A204.1 (cell line): ENCODE results near the gene ZNF280A.

Experiments used
- FAIRE-seq: peaks from 2 replicates; lab custom pipeline; 2012; peaks lifted over from hg19 to GRCh38; lab: Jason Lieb, UNC

The ZNF280A gene, protein sequence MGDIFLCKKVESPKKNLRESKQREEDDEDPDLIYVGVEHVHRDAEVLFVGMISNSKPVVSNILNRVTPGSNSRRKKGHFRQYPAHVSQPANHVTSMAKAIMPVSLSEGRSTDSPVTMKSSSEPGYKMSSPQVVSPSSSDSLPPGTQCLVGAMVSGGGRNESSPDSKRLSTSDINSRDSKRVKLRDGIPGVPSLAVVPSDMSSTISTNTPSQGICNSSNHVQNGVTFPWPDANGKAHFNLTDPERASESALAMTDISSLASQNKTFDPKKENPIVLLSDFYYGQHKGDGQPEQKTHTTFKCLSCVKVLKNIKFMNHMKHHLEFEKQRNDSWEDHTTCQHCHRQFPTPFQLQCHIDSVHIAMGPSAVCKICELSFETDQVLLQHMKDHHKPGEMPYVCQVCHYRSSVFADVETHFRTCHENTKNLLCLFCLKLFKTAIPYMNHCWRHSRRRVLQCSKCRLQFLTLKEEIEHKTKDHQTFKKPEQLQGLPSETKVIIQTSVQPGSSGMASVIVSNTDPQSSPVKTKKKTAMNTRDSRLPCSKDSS

GRCh38 chr22:22520020-22520656, at the start of gene ZNF280A:
ZNF280A (minus strand) TSS chr22:22520270; CDS start chr22:22515630, 4,640 bp downstream.
- no peak for FAIRE-seq

GRCh38 chr22:22569218-22569617, 49.1 kb upstream of the ZNF280A start:
- FAIRE-seq, result no peak

DNA sequence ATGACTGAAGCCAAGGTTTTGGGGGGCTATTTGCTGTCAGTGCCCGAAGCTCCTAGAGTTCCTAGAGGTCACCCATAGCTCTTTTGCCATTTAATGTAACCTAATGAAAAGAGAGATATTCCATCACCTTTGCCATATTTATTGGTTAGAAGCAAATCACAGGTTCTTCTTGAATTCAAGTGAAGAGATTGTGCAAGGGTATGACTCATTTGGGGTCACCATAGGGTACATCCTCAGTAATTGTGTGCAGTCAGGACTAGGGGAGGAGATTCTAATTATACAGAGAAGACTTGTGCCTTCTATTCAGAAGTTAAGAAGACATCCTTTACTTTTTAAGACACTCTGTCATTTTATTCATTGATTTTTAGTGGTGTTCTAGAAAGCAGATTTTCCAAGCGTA, 45.9 kb upstream of the ZNF280A start:
- FAIRE-seq, result no peak

- no peak for FAIRE-seq
These were observed 39.0 kb upstream of the ZNF280A start, which contains the start of gene PRAME for GRCh38 chr22:22558972-22559603. PRAME (minus strand) TSS chr22:22559265; CDS start chr22:22556832, 2,433 bp downstream.

- FAIRE-seq, result no peak
These were observed 38.3 kb upstream of the ZNF280A start for GRCh38 chr22:22558071-22558971.

DNA sequence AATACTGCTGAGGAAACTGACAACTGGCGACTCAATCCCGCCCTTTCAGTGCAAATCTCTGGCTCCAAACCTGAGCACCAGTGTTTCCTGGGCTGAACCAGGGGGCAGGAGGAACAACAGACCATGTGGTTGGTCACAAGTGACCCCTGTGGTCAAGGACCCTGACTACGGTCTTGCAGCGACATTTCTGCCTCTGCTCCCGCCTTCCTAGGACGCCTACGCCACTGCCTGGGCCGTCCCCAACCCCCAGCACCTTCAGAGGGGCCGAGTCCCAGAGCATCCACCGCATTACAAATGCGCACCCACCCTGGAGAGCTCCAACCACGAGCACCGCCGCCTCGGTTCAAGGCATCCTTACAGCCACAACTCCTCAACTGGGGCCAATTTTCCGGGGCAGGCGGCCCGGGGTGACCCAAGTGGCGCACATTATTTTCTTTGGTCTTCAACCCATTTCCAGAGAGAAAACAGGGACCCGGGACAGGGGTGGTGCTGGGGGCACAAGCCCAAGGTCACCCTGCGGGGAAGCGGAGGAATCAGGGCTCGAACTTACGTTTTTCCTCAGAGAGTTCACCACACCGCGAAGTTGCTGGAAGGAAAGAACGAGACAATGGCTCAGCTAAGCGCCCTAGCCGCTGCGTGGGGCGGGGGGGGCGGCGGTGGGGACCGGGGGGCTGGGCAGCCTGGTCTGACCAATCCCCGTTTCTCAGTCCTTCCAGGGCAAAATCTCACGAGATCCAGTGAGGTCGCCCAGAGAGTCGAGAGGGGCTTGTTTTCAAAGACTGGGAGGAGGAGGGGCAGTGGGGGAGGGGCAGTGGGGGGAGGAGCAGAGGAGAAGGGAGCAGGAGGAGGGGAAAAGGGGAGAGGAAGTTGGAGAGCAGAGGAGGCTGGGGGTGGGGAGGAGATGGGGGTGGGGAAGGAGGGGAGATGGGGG, 37.2 kb upstream of the ZNF280A start:
- FAIRE-seq, result no peak

- FAIRE-seq, result no peak
These were observed 36.5 kb upstream of the ZNF280A start for GRCh38 chr22:22556578-22556977.

DNA sequence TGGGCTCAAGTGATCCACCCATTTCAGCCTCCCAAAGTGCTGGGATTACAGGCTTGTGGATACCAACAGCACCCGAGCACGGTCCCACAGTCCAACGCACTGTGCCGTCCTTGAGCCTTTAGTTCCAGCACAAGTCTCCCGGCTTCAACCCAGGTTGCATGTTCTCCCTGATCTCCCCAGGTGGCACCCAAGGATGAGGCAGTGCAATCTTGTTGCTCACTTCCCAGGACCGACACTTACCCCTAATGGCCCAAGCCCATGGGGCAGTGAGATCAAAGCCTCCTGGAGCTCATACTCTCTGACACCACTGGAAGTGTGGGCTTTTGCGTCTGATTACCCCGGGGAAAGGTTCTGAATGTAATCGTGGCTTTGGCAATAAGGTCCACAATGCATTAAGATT, 35.5 kb upstream of the ZNF280A start:
- FAIRE-seq, result no peak

- no peak for FAIRE-seq
These were observed 34.7 kb upstream of the ZNF280A start for GRCh38 chr22:22554587-22555284.

DNA sequence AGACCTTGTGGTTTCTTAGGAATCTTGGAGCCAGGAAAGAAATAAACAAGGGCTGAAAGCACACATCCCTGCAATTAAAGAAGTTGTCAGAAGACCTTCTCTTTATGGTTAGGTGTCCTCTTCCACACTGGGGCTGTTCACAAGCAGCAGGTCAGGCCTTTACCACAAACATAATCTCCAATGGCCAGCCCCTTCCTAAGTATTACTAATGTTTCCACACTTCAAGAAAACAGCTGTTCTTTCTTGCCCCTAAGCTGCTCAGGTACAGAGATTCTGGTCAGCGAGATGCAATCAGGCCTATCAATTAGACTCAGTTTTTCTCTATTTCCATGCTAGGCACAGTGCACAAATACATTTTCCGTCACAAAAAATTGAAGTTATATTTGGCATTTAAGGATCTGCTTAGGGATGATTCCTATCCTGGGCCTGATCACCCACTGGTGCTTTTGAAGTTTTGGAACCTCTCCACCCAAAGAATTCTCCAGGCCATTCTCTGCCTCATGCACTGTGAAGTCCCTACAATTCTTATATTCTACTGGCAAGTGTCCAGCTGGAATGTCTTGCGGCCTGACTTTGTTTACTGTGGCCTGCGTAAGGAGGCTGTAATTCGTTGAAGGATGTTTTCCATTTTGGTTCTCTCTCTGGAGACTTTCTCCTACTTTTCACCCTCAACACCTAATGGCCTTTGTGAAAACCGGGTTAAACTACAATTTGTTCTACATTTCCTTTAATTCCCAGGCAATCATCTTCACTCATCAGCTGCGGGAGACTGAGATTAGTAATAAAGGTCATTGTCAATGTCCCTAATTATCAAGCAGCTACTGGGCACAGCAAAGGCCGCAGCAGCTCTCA, 33.9 kb upstream of the ZNF280A start:
- FAIRE-seq, result no peak

DNA sequence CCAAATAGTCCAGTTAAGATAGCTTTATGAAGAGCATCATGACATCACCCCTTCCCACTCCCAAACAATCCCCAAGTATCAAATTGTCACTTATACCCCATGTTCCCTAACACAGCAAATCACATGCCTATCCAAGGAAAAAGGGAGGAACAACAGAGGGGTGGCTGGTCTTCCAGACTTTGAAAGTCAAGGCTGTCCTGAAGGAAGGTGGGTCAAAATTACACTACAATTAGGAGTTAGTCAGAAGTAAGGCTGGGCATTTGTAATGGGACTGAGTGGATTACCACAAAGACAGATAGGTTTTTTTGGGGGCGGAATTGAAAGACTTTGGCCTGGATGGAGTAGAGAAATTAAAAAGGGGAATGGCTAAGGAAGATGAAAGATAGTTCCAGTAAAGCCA, 33.1 kb upstream of the ZNF280A start:
- no peak for FAIRE-seq

GRCh38 chr22:22552630-22553029, 32.6 kb upstream of the ZNF280A start:
- no peak for FAIRE-seq

GRCh38 chr22:22550789-22551434, 30.8 kb upstream of the ZNF280A start:
- FAIRE-seq, result no peak

DNA sequence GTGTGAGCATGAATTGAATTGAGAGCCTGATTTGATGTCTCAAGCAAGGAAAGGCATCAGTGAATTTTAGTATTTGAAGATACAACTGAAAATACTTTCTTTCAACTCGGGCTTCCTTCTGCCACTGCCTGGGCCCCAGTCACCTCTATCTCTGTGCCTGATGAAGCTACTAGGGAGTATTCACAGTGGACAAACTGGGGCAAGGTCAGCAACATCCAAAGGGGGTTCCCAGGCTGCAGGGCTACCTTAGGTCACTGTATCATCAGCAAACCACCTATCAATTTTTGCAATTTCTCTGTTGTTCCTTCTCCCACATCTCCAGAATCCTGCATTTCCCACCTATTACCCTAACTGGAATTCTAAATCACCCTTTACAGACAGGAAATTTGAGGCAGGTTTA, 28.8 kb upstream of the ZNF280A start:
- no peak for FAIRE-seq

- FAIRE-seq, result no peak
These were observed 28.2 kb upstream of the ZNF280A start for GRCh38 chr22:22548317-22548716.

DNA sequence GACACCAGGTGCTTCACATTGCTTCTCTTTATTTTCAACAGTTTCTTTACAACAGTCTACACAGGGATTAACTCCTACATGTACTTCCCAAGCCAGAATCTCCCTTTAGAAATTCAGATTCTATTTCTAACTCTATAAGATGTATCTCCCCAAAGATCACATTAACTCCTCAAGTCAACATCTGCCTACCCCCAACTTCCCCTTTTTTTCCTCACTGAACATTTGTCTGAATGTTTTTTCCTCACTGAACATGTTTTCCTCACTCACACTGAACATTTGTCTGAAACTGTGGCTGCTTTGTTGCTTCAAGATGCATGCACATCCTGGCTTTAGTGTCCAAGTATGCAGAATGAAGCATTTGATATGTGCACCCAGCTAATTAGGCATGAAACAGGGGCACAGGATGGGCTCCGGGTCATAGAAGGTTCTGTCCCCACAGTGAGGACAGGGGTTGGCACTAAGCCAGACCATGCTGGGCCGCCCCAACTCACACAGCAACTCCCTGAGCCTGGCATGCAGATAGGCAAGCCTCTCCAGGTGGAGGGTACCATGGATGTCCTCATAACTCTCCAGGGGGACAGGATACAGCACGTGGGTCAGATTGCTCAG, 27.7 kb upstream of the ZNF280A start:
- FAIRE-seq, result no peak

DNA sequence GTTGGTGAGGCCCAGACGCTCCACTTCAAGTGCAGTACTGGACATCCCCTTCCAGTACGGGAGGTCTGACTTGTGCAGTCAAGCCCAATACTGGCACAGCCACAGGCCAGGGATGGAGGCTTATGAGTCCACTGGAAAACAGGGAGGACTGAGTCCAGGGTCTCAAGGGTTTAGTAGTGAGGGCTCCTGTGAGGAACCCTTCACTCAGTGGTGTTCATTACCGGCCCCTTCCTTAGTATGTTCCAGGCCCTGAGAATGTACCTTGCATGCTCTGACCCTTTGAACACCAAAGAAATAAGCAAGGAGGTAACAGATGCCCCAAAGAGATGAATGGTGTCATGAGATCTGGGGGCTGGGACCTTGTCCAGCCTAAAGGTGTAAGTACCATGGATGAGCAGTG, 27.2 kb upstream of the ZNF280A start:
- FAIRE-seq, result no peak

- FAIRE-seq, result no peak
These were observed 26.4 kb upstream of the ZNF280A start for GRCh38 chr22:22546490-22546889.
